ENCODE results near the gene PAQR5.

GRCh38 chr15:69316291-69316690, 17.6 kb downstream of the PAQR5 start:
- TF ChIP-seq CTCF (IDR thresholded peaks at IDR 0.05; ENCODE audit: low read depth, low read length) (no peak), MAX (IDR thresholded peaks at IDR 0.05; ENCODE audit: low read depth, low read length) (no peak)

Data from NB4 (cell line).